ENCODE results near the gene HOXB4. TPM values are rescaled to one million over a fixed set of nuclear protein-coding genes. Genes with fewer than 3 reads are reported as not detected.

Gene HOXB4
- polyA plus RNA-seq, 12 donors, result 0.69 to 4.5 (median 2.2) TPM; not detected in 1

GRCh38 chr17:48532261-48532660 lies 45.9 kb downstream of the HOXB4 start:
- no peak for DNase-seq

GRCh38 chr17:48530887-48531272 lies 47.3 kb downstream of the HOXB4 start, which contains the start of gene HOXB1:
Gene HOXB1 (minus strand): TSS chr17:48531011. CDS start chr17:48530904, 107 bp downstream.
- no peak for DNase-seq

GRCh38 chr17:48530208-48530886 lies 47.8 kb downstream of the HOXB4 start:
- no peak for DNase-seq

- no peak for DNase-seq
Measured at GRCh38 chr17:48529683-48530009, 48.5 kb downstream of the HOXB4 start.

GRCh38 chr17:48528936-48529682 lies 49.0 kb downstream of the HOXB4 start:
- no peak for DNase-seq

GRCh38 chr17:48528153-48528935 lies 49.8 kb downstream of the HOXB4 start:
- DNase-seq, result no peak

GRCh38 chr17:48527547-48527932 lies 50.6 kb downstream of the HOXB4 start:
- no peak for DNase-seq

- no peak for DNase-seq
Measured at GRCh38 chr17:48526608-48527546, 51.3 kb downstream of the HOXB4 start.

Other genes with a start within 250 kb of the HOXB4 start
- gene SKAP1, start 148.1 kb downstream of the HOXB4 start, polyA plus RNA-seq (ENCODE audit: insufficient read length in 12 of 12), result under 1 TPM in 9 of 12 donors, not detected in 3; 0.31 to 0.98 (median 0.48) TPM
- not detected for gene HOXB1, start 47.3 kb downstream of the HOXB4 start, polyA plus RNA-seq (ENCODE audit: insufficient read length in 12 of 12)
- gene HOXB2, start 33.2 kb downstream of the HOXB4 start, polyA plus RNA-seq (ENCODE audit: insufficient read length in 12 of 12), result 10 to 100 TPM in 7 of 12 donors, 1 to 10 TPM in 4, not detected in 1; 5.5 to 16.3 (median 11.9) TPM
- gene HOXB3, start 11.9 kb upstream of the HOXB4 start, polyA plus RNA-seq (ENCODE audit: insufficient read length in 12 of 12), result 10 to 100 TPM in 9 of 12 donors, 1 to 10 TPM in 2, not detected in 1; 4.0 to 42.9 (median 13.4) TPM
- gene HOXB5, start 15.4 kb upstream of the HOXB4 start, polyA plus RNA-seq (ENCODE audit: insufficient read length in 12 of 12), result 10 to 100 TPM in 1 of 12 donors, 1 to 10 TPM in 4, under 1 TPM in 6, not detected in 1; 0.54 to 17.5 (median 0.93) TPM
- gene HOXB6, start 26.6 kb upstream of the HOXB4 start, polyA plus RNA-seq (ENCODE audit: insufficient read length in 12 of 12), result 1 to 10 TPM in 9 of 12 donors, under 1 TPM in 2, not detected in 1; 0.80 to 8.8 (median 1.4) TPM
- 10 to 100 TPM in 1 of 12 donors, 1 to 10 TPM in 10, not detected in 1; 1.5 to 12.5 (median 2.2) TPM for gene HOXB7, start 32.7 kb upstream of the HOXB4 start, polyA plus RNA-seq (ENCODE audit: insufficient read length in 12 of 12)
- 1 to 10 TPM in 2 of 12 donors, under 1 TPM in 7, not detected in 3; 0.07 to 1.9 (median 0.27) TPM for gene HOXB8, start 36.9 kb upstream of the HOXB4 start, polyA plus RNA-seq (ENCODE audit: insufficient read length in 12 of 12)
- gene HOXB9, start 48.0 kb upstream of the HOXB4 start, polyA plus RNA-seq (ENCODE audit: insufficient read length in 12 of 12), result under 1 TPM in 10 of 12 donors, not detected in 2; 0.09 to 0.77 (median 0.40) TPM
- gene PRAC1, start 144.2 kb upstream of the HOXB4 start, polyA plus RNA-seq (ENCODE audit: insufficient read length in 12 of 12), result not detected
- not detected for gene PRAC2, start 144.8 kb upstream of the HOXB4 start, polyA plus RNA-seq (ENCODE audit: insufficient read length in 12 of 12)
- gene HOXB13, start 150.4 kb upstream of the HOXB4 start, polyA plus RNA-seq (ENCODE audit: insufficient read length in 12 of 12), result 1 to 10 TPM in 1 of 12 donors, under 1 TPM in 1, not detected in 10; 0.11 to 5.9 TPM
- gene TTLL6, start 238.9 kb upstream of the HOXB4 start, polyA plus RNA-seq (ENCODE audit: insufficient read length in 12 of 12), result under 1 TPM in 1 of 12 donors, not detected in 11; 0.14 TPM

All from muscle of arm (tissue), 12 donors.